K562 (cell line): ENCODE data around the gene SLBP. TPM values are rescaled to one million over a fixed set of nuclear protein-coding genes. Genes with fewer than 3 reads are reported as not detected.
A peak's percentile ranks its signal among the peaks of the same experiment; 100 is the strongest.

ENCODE experiments used
- ATAC-seq: fragments of 200-7000 bp; cut with Tn5 transposase; 3 replicates; pipeline ENCODE4 v1.9.1; 2020; ENCODE audit warnings: moderate library complexity
- BruUV-seq: library from RNA; stranded (reverse); fragments of 400-500 nt; replicated peaks from 2 replicates; lab custom pipeline; 2021; lab: Mats Ljungman, UMichigan
- CTCF ChIA-PET: fragments of 300-600 bp; formaldehyde crosslinking; extraction: SDS; loops from one replicate; lab custom pipeline; 2021; ENCODE audit warnings: low intra/inter-chr PET ratio; lab: Yijun Ruan, JAX
- POLR2A ChIA-PET: fragments of 300-600, 350-650 bp; sonication (Branson Sonifier 250); formaldehyde crosslinking; extraction: SDS; loops from one replicate; lab custom pipeline; 2021; ENCODE audit warnings: antibody characterized with exemption, inconsistent platforms; lab: Yijun Ruan, JAX
- DNase-seq, 4 experiments: peaks; one replicate each; pipeline versions ENCODE4 v3.0.0 to v3.0.0-alpha.2; 2011 to 2018; ENCODE audit warnings: low spot score in 3 of 4, mixed read lengths in 3 of 4; ENCODE audit errors: extremely low read depth in 1 of 4
- FAIRE-seq: peaks from 2 replicates; lab custom pipeline; 2011; peaks lifted over from hg19 to GRCh38; lab: Jason Lieb, UNC
- H2AFZ ChIP-seq: 2 replicates; pipeline ENCODE4 v1.6.0; 2011; ENCODE audit warnings: low read depth, low read length, control low read depth, inconsistent platforms
- H3K27ac ChIP-seq: fragments of 200-600 bp; 3 replicates; pipeline ENCODE4 v1.8.0; 2011; ENCODE audit warnings: low read depth, mild to moderate bottlenecking, control low read depth, inconsistent platforms, low read length, moderate library complexity, mixed read lengths; ENCODE audit errors: extremely low read depth
- H3K27me3 ChIP-seq, 2 experiments: fragments of 300-600 bp in 1 of 2; 2 replicates in 1 of 2; 3 replicates in 1 of 2; pipeline versions ENCODE4 v1.6.0 to v1.8.0; 2011; ENCODE audit warnings: inconsistent platforms in 2 of 2, low read length in 2 of 2, mild to moderate bottlenecking in 1 of 2, mixed read lengths in 1 of 2, moderate library complexity in 1 of 2; ENCODE audit not compliant: control insufficient read depth in 2 of 2, insufficient read depth in 2 of 2
- H3K36me3 ChIP-seq: fragments of 300-600 bp; 3 replicates; pipeline ENCODE4 v1.8.0; 2011; ENCODE audit warnings: mild to moderate bottlenecking, low read length, inconsistent platforms; ENCODE audit not compliant: control insufficient read depth, insufficient read depth
- H3K4me1 ChIP-seq, 2 experiments: fragments of 200-600 bp in 1 of 2; replicated peaks in 1 of 2; 2 replicates in 1 of 2; 3 replicates in 1 of 2; pipeline versions ENCODE4 v1.5.1 to v1.8.0; 2011; ENCODE audit warnings: inconsistent platforms in 2 of 2, low read length in 2 of 2, mild to moderate bottlenecking in 1 of 2, mixed read lengths in 1 of 2, moderate library complexity in 1 of 2; ENCODE audit not compliant: control insufficient read depth in 2 of 2, insufficient read depth in 2 of 2
- H3K4me2 ChIP-seq: 2 replicates; pipeline ENCODE4 v1.6.1; 2011; ENCODE audit warnings: low read length, control low read depth, inconsistent platforms, mixed read lengths; ENCODE audit not compliant: insufficient read depth
- H3K4me3 ChIP-seq: fragments of 200-600 bp; sonication (generic), shearing (Covaris generic); 2 replicates; pipeline ENCODE4 v1.5.1; 2016; ENCODE audit warnings: control low read depth, inconsistent platforms
- H3K79me2 ChIP-seq: fragments of 200-600 bp; 3 replicates; pipeline ENCODE4 v1.8.0; 2011; ENCODE audit warnings: low read length, inconsistent platforms; ENCODE audit not compliant: control insufficient read depth, insufficient read depth
- H3K9ac ChIP-seq, 2 experiments: 2 replicates each; pipeline versions ENCODE4 v1.6.0 to v1.6.1; 2011; ENCODE audit warnings: low read depth in 2 of 2, low read length in 2 of 2, control low read depth in 1 of 2, inconsistent platforms in 1 of 2, mild to moderate bottlenecking in 1 of 2, mixed read lengths in 1 of 2; ENCODE audit not compliant: insufficient read depth in 1 of 2
- H3K9me1 ChIP-seq: one replicate; pipeline ENCODE4 v1.6.0; 2011; ENCODE audit warnings: inconsistent platforms, mild to moderate bottlenecking, low read length, moderate library complexity; ENCODE audit not compliant: control insufficient read depth, insufficient read depth
- H3K9me3 ChIP-seq: replicated peaks from 2 replicates; pipeline ENCODE4 v1.5.1; 2011; ENCODE audit warnings: low read depth, low read length, inconsistent platforms; ENCODE audit not compliant: control insufficient read depth, insufficient read depth
- H4K20me1 ChIP-seq: replicated peaks from 2 replicates; pipeline ENCODE4 v1.6.1; 2011; ENCODE audit warnings: low read length, inconsistent platforms, mixed read lengths; ENCODE audit not compliant: control insufficient read depth, insufficient read depth
- NCOA1 ChIP-seq: fragments of 450-650 bp; IDR thresholded peaks from 2 replicates; pipeline ENCODE4 v1.6.1; 2016; ENCODE audit warnings: low read depth
- POU5F1 ChIP-seq: fragments of 150-350 bp; IDR thresholded peaks from 2 replicates; pipeline ENCODE4 v1.6.1; 2014; ENCODE audit warnings: borderline replicate concordance, low read length, low read depth, mild to moderate bottlenecking; ENCODE audit not compliant: partially characterized antibody
- RBM34 ChIP-seq: fragments of 200-400 bp; formaldehyde crosslinking; IDR thresholded peaks from 2 replicates; pipeline ENCODE4 v1.6.1; 2018; ENCODE audit warnings: low read length, borderline replicate concordance; ENCODE audit not compliant: insufficient read depth
- TCFL5 ChIP-seq: fragments of 250-450 bp; sonication (Bioruptor Pico); conservative IDR thresholded peaks from 2 replicates; pipeline ENCODE4 v1.6.1; 2021; ENCODE audit warnings: mild to moderate bottlenecking, moderate library complexity, matching md5 sums
- TSC22D4 ChIP-seq: fragments of 450-650 bp; IDR thresholded peaks from 2 replicates; pipeline ENCODE4 v1.6.1; 2016; ENCODE audit warnings: missing genetic modification characterization, missing biosample characterization, control low read depth
- ZNF668 ChIP-seq: fragments of 250-450 bp; sonication (Bioruptor Pico); IDR thresholded peaks from 2 replicates; pipeline ENCODE4 v1.8.0; 2022; ENCODE audit warnings: mild to moderate bottlenecking, inconsistent platforms
- ZNF766 ChIP-seq: fragments of 200-800 bp; sonication (Bioruptor generic); conservative IDR thresholded peaks from 2 replicates; pipeline ENCODE4 v1.6.1; 2016; ENCODE audit warnings: missing genetic modification characterization, missing compliant biosample characterization
- WGBS: fragments of 100-300 bp; shearing (Covaris generic); methylation state at CpG from one replicate; pipeline ENCODE4 v1.1.6; 2016; ENCODE audit warnings: low coverage, mixed read lengths; ENCODE audit not compliant: insufficient coverage; ENCODE audit errors: missing lambda C conversion rate; 5-methylcytosine and 5-hydroxymethylcytosine counted together
- in situ Hi-C: fragments of 300-500 bp; cut with MboI; formaldehyde crosslinking; loops from 4 replicates; pipeline ENCODE4 v1.15.0; 2018; ENCODE audit warnings: inconsistent platforms, mixed read lengths
- intact Hi-C: fragments of 100-400 bp; cut with micrococcal nuclease; formaldehyde crosslinking; loops from 2 replicates; pipeline ENCODE4 v1.14.2; 2022
- polyA plus RNA-seq, 8 experiments: library from polyadenylated mRNA; depleted of rRNA in 4 of 8; stranded (reverse) in 5 of 8; unstranded in 3 of 8; fragments of >200 nt; fragmentation: Nextera tagmentation in 2 of 8; fragmentation: Illumina TruSeq in 1 of 8; extraction: Ambion mirVana in 2 of 8; extraction: Trizol in 1 of 8; gene quantifications; 2 replicates each; pipeline versions ENCODE4 v1.2.1 to v1.2.3, GENCODE V29; 2011 to 2014; ENCODE audit warnings: inconsistent platforms in 1 of 8, missing spikeins in 1 of 8
- total RNA-seq, 7 experiments: library from RNA; depleted of rRNA in 6 of 7; stranded (reverse); fragments of >200 nt in 6 of 7; fragmentation: Illumina TruSeq in 2 of 7; extraction: Trizol in 2 of 7; gene quantifications; 2 replicates each; pipeline versions ENCODE4 v1.2.1 to v1.2.3, GENCODE V29; 2011 to 2021; ENCODE audit warnings: low replicate concordance in 1 of 7
- TF ChIP-seq, protein P1 (sequence below), 2 experiments: fragments of 450-650 bp; conservative IDR thresholded peaks; 2 replicates each; pipeline ENCODE4 v1.6.1; 2017; ENCODE audit warnings: mild to moderate bottlenecking in 2 of 2, moderate library complexity in 2 of 2

Gene SLBP
- total and polyA plus RNA-seq, 9 of the 15 experiments (the other 6 are each of a cell fraction or from before 2014, with no cell fraction given): 49.4 to 221 (median 162) TPM

DNA sequence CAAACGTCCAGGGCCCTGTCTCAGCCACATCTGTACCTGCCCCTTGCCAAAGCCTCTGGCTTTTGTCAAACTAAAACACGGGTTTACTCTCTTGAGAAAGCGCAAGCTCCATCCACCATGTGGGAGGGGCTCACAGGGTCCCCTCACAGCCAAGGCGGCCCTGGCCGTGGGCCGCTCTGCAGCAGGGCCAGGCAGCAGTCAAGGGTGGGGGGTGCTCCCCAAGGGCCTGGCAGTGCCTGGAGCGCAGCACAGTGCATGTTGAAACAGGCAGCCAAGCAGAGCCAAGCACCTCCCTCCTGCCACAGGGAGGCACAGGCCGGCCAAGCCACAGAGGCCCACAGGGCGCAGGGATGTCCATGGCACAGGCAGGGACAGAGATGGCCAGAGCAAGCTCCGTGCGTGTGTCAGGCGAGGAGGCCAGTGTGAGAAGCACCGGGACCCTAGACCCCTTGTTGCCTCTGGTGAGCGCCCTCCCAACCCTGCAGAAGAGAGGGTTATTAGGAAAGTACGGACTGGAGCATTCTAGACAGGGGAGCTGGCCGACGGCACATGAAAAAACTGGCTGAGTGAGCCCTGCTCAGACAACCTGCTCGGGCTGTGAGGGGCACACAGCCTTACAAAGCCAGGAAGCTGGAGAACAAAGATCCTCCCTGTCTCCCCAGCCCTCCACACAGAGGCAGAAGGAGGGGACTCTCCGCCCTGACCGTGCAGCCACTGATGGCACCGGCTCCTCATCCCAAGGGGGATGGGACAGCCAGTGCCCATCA, 67.0 kb downstream of the SLBP start:
- Histone ChIP-seq H3K36me3 (no peaks in the 10 kb centered on the region), H3K4me2 (no peak overlapping the region), H3K9ac (peak overlapping the region in 1 of 2 experiments; percentile 45; a peak in 1 of 4 replicates), H3K9me3 (no peaks in the 10 kb centered on the region), H3K27ac (no peak overlapping the region), H3K27me3 (peaks cover 9 to 77% of the 10 kb centered on the region in 2 experiments; a peak in 4 of 5 replicates), H3K4me3 (no peak overlapping the region), H4K20me1 (no peaks in the 10 kb centered on the region; the same call in 1 of the 2 replicates), H3K4me1 (peaks cover 0 to 29% of the 10 kb centered on the region in 2 experiments; a peak in 2 of 5 replicates), H3K79me2 (no peaks in the 10 kb centered on the region), H2AFZ (no peak overlapping the region), H3K9me1 (no peaks in the 10 kb centered on the region)
- CTCF ChIA-PET: no interaction called here
- FAIRE-seq: no peak
- in situ Hi-C loops: no loop called here
- DNase-seq: no peak
- TF ChIP-seq ZNF668 (CRISPR knock-in tag) (no peak), ZNF766 (CRISPR knock-in tag) (no peak), TCFL5 (no peak), NCOA1 (no peak), TSC22D4 (no peak), POU5F1 (no peak), RBM34 (no peak)
- TF ChIP-seq, protein P1, sequence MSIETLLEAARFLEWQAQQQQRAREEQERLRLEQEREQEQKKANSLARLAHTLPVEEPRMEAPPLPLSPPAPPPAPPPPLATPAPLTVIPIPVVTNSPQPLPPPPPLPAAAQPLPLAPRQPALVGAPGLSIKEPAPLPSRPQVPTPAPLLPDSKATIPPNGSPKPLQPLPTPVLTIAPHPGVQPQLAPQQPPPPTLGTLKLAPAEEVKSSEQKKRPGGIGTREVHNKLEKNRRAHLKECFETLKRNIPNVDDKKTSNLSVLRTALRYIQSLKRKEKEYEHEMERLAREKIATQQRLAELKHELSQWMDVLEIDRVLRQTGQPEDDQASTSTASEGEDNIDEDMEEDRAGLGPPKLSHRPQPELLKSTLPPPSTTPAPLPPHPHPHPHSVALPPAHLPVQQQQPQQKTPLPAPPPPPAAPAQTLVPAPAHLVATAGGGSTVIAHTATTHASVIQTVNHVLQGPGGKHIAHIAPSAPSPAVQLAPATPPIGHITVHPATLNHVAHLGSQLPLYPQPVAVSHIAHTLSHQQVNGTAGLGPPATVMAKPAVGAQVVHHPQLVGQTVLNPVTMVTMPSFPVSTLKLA (conservative IDR thresholded peaks at IDR 0.05): no peak
- peak; percentile 32 for ATAC-seq
- no TSS peak for BruUV-seq
- intact Hi-C loops: no loop called here
- POLR2A ChIA-PET: interaction anchor here (0.6 kb wide), 3 partner anchors 13 to 791 kb away, joined by 3 to 4 read pairs (median 3); no protein-coding TSS in a partner anchor
- WGBS: 19% methylated on average over 21 of the region's 21 CpGs
